CD4-positive, alpha-beta memory T cell (primary cell): ENCODE data around the gene TMEM18. TPM values are rescaled to one million over a fixed set of nuclear protein-coding genes. Genes with fewer than 3 reads are reported as not detected.

Experiments
- CTCF ChIA-PET: fragments of 350-600 bp; sonication (Branson Sonifier 250); formaldehyde crosslinking; loops from one replicate; lab custom pipeline; 2021; ENCODE audit warnings: inconsistent platforms; ENCODE audit not compliant: partially characterized antibody; lab: Charles Lee
- POLR2A ChIA-PET: fragments of 350-600 bp; sonication (Branson Sonifier 250); formaldehyde crosslinking; loops from one replicate; lab custom pipeline; 2021; ENCODE audit not compliant: partially characterized antibody; lab: Charles Lee
- DNase-seq, 5 donors: peaks; one replicate each; pipeline versions ENCODE4 v3.0.0 to v3.0.0-alpha.2; 2020 to 2022; ENCODE audit warnings: mixed read lengths in 1 of 5
- H3K27ac ChIP-seq: one replicate; pipeline ENCODE4 v1.7.0; 2013; ENCODE audit warnings: low read depth, low read length
- H3K27me3 ChIP-seq: 2 replicates; pipeline ENCODE4 v1.7.0; 2013; ENCODE audit warnings: mild to moderate bottlenecking, low read length, moderate library complexity; ENCODE audit not compliant: insufficient read depth
- H3K36me3 ChIP-seq: 2 replicates; pipeline ENCODE4 v1.7.0; 2013; ENCODE audit warnings: mild to moderate bottlenecking, low read length, moderate library complexity; ENCODE audit not compliant: insufficient read depth
- H3K4me1 ChIP-seq: 2 replicates; pipeline ENCODE4 v1.7.0; 2013; ENCODE audit warnings: mild to moderate bottlenecking, low read length, moderate library complexity; ENCODE audit not compliant: insufficient read depth
- H3K4me3 ChIP-seq, 2 donors: one replicate each; pipeline ENCODE4 v1.7.0; 2013; ENCODE audit warnings: low read length in 2 of 2, mild to moderate bottlenecking in 1 of 2
- H3K9me3 ChIP-seq, 2 donors: one replicate each; pipeline ENCODE4 v1.7.0; 2013; ENCODE audit warnings: low read length in 2 of 2, control low read depth in 1 of 2; ENCODE audit not compliant: control insufficient read depth in 1 of 2
- H3K27ac Mint-ChIP-seq, 7 donors: one replicate each; pipeline ENCODE4 v1.8.0; 2020 to 2021; ENCODE audit warnings: mixed read lengths in 7 of 7, mild to moderate bottlenecking in 6 of 7, inconsistent platforms in 3 of 7, moderate library complexity in 3 of 7
- H3K27me3 Mint-ChIP-seq, 2 donors: one replicate each; pipeline ENCODE4 v1.8.0; 2020 to 2021; ENCODE audit warnings: mixed read lengths in 2 of 2
- H3K36me3 Mint-ChIP-seq, 2 donors: one replicate each; pipeline ENCODE4 v1.8.0; 2020 to 2021; ENCODE audit warnings: mixed read lengths in 2 of 2, inconsistent platforms in 1 of 2, mild to moderate bottlenecking in 1 of 2
- H3K4me1 Mint-ChIP-seq, 4 donors: one replicate each; pipeline ENCODE4 v1.8.0; 2020 to 2021; ENCODE audit warnings: mixed read lengths in 4 of 4, mild to moderate bottlenecking in 1 of 4
- H3K4me3 Mint-ChIP-seq, 8 donors: one replicate each; pipeline ENCODE4 v1.8.0; 2020 to 2021; ENCODE audit warnings: mixed read lengths in 8 of 8, mild to moderate bottlenecking in 7 of 8, moderate library complexity in 6 of 8, inconsistent platforms in 3 of 8
- H3K9me3 Mint-ChIP-seq, 8 donors: one replicate each; pipeline ENCODE4 v1.8.0; 2020 to 2021; ENCODE audit warnings: mixed read lengths in 8 of 8, mild to moderate bottlenecking in 5 of 8, inconsistent platforms in 3 of 8, moderate library complexity in 1 of 8
- intact Hi-C: fragments of 100-400 bp; cut with micrococcal nuclease; formaldehyde crosslinking; loops from one replicate; pipeline ENCODE4 v1.15.1; 2023
- polyA plus RNA-seq, 2 donors: library from polyadenylated mRNA; unstranded; fragments of 300-500 nt; fragmentation: Illumina TruSeq; gene quantifications; one replicate each; pipeline ENCODE4 v1.2.3, GENCODE V29; 2021
- total RNA-seq, 2 experiments: library from RNA; stranded (reverse); gene quantifications; one replicate each; pipeline ENCODE4 v1.2.3, GENCODE V29; 2021

Gene TMEM18
- total and polyA plus RNA-seq, 4 experiments from 2014 or later: 20.0 to 28.1 (median 24.8) TPM

GRCh38 chr2:653645-654425 is 23.4 kb downstream of the TMEM18 start:
- CTCF ChIA-PET: interaction anchor here (1.4 kb wide), 1 partner anchor 18 kb away, joined by 3 read pairs; no protein-coding TSS in a partner anchor
- no peak overlapping the region for H3K4me3 Mint-ChIP-seq

GRCh38 chr2:652881-653480 is 24.2 kb downstream of the TMEM18 start:
- Mint-ChIP-seq H3K4me3 (no peak overlapping the region), H3K4me1 (peaks cover 18 to 43% (median 36%) of the 10 kb centered on the region in 4 donors), H3K27ac (peak overlapping the region in 2 of 7 donors; percentile 1 to 32), H3K9me3 (no peaks in the 10 kb centered on the region), H3K36me3 (no peaks in the 10 kb centered on the region), H3K27me3 (peaks cover 0 to 3% of the 10 kb centered on the region in 2 donors)
- Histone ChIP-seq H3K4me3 (no peak overlapping the region), H3K9me3 (no peaks in the 10 kb centered on the region), H3K27ac (no peak overlapping the region), H3K4me1 (peaks cover 25% of the 10 kb centered on the region), H3K27me3 (no peaks in the 10 kb centered on the region), H3K36me3 (no peaks in the 10 kb centered on the region)
- CTCF ChIA-PET: interaction anchor here (1.0 to 1.4 kb wide), 2 partner anchors 15 to 18 kb away, joined by 3 read pairs; no protein-coding TSS in a partner anchor
- intact Hi-C loops: no loop called here
- no peak for DNase-seq
- POLR2A ChIA-PET: no interaction called here

More at GRCh38 chr2:653645-654425, 23.4 kb downstream of the TMEM18 start:
- Histone ChIP-seq H3K27me3 (no peaks in the 10 kb centered on the region), H3K9me3 (no peaks in the 10 kb centered on the region), H3K4me3 (no peak overlapping the region), H3K36me3 (no peaks in the 10 kb centered on the region), H3K27ac (no peak overlapping the region), H3K4me1 (peaks cover 25% of the 10 kb centered on the region)
- POLR2A ChIA-PET: no interaction called here
- DNase-seq: no peak
- Mint-ChIP-seq H3K27ac (no peak overlapping the region), H3K36me3 (no peaks in the 10 kb centered on the region), H3K4me1 (peaks cover 18 to 43% (median 36%) of the 10 kb centered on the region in 4 donors), H3K27me3 (peaks cover under 1 to 3% of the 10 kb centered on the region in 2 donors), H3K9me3 (no peaks in the 10 kb centered on the region)
- intact Hi-C loops: no loop called here

- Mint-ChIP-seq H3K27ac (no peak overlapping the region), H3K4me3 (no peak overlapping the region), H3K9me3 (no peaks in the 10 kb centered on the region), H3K27me3 (peaks cover 0 to 6% of the 10 kb centered on the region in 2 donors), H3K36me3 (no peaks in the 10 kb centered on the region), H3K4me1 (peaks cover 18 to 37% (median 28%) of the 10 kb centered on the region in 4 donors)
- Histone ChIP-seq H3K4me1 (peaks cover 22% of the 10 kb centered on the region), H3K27me3 (no peaks in the 10 kb centered on the region), H3K4me3 (no peak overlapping the region), H3K9me3 (no peaks in the 10 kb centered on the region), H3K36me3 (no peaks in the 10 kb centered on the region), H3K27ac (no peak overlapping the region)
- ChIA-PET POLR2A (no interaction called here), CTCF (interaction anchor here (1.0 kb wide), 1 partner anchor 14 kb away, joined by 3 read pairs; no protein-coding TSS in a partner anchor)
- DNase-seq: no peak
- intact Hi-C loops: no loop called here
These were observed 25.2 kb downstream of the TMEM18 start for GRCh38 chr2:651951-652373.

GRCh38 chr2:650343-651310 is 26.6 kb downstream of the TMEM18 start:
- Mint-ChIP-seq H3K36me3 (no peaks in the 10 kb centered on the region), H3K4me3 (no peak overlapping the region), H3K27me3 (peaks cover 2 to 6% of the 10 kb centered on the region in 2 donors), H3K4me1 (peaks cover 5 to 24% (median 16%) of the 10 kb centered on the region in 4 donors), H3K27ac (peak overlapping the region in 2 of 7 donors; percentile 17 to 22), H3K9me3 (no peaks in the 10 kb centered on the region)
- DNase-seq: no peak
- no peaks in the 10 kb centered on the region for H3K9me3 ChIP-seq
- ChIA-PET POLR2A (no interaction called here), CTCF (no interaction called here)
- no peak overlapping the region for H3K4me3 ChIP-seq
- H3K27ac ChIP-seq: no peak overlapping the region
- H3K4me1 ChIP-seq: peaks cover 11% of the 10 kb centered on the region
- H3K36me3 ChIP-seq: no peaks in the 10 kb centered on the region
- intact Hi-C loops: no loop called here
- H3K27me3 ChIP-seq: no peaks in the 10 kb centered on the region

- Histone ChIP-seq H3K4me3 (no peak overlapping the region), H3K9me3 (no peaks in the 10 kb centered on the region), H3K27me3 (no peaks in the 10 kb centered on the region), H3K36me3 (no peaks in the 10 kb centered on the region), H3K4me1 (peaks cover 9% of the 10 kb centered on the region), H3K27ac (no peak overlapping the region)
- CTCF ChIA-PET: no interaction called here
- H3K36me3 Mint-ChIP-seq: no peaks in the 10 kb centered on the region
- H3K4me1 Mint-ChIP-seq: peaks cover 2 to 17% (median 9%) of the 10 kb centered on the region in 4 donors
- H3K27ac Mint-ChIP-seq: peak overlapping the region in 2 of 7 donors; percentile 22 to 77
- intact Hi-C loops: no loop called here
- H3K4me3 Mint-ChIP-seq: no peak overlapping the region
- no peak for DNase-seq
- H3K27me3 Mint-ChIP-seq: peaks cover 3 to 6% of the 10 kb centered on the region in 2 donors
- POLR2A ChIA-PET: no interaction called here
- no peaks in the 10 kb centered on the region for H3K9me3 Mint-ChIP-seq
These were observed 27.5 kb downstream of the TMEM18 start for GRCh38 chr2:649426-650342.
